Activated naive CD8-positive, alpha-beta T cell treated with anti-CD3 and anti-CD28 coated beads for 36 hours (primary cell): ENCODE results near the gene IFNLR1. TPM values are rescaled to one million over a fixed set of nuclear protein-coding genes. Genes with fewer than 3 reads are reported as not detected.

ENCODE experiments used
- DNase-seq: peaks from one replicate; pipeline ENCODE4 v3.0.0; 2021
- H3K27ac Mint-ChIP-seq: one replicate; pipeline ENCODE4 v1.8.0; 2022; ENCODE audit warnings: mild to moderate bottlenecking, moderate library complexity, mixed read lengths
- H3K27me3 Mint-ChIP-seq: one replicate; pipeline ENCODE4 v1.8.0; 2022; ENCODE audit warnings: mild to moderate bottlenecking, mixed read lengths
- H3K36me3 Mint-ChIP-seq: one replicate; pipeline ENCODE4 v1.8.0; 2021; ENCODE audit warnings: mild to moderate bottlenecking, mixed read lengths
- H3K4me1 Mint-ChIP-seq: one replicate; pipeline ENCODE4 v1.8.0; 2021; ENCODE audit warnings: mixed read lengths
- H3K4me3 Mint-ChIP-seq: one replicate; pipeline ENCODE4 v1.8.0; 2022; ENCODE audit warnings: mild to moderate bottlenecking, moderate library complexity, mixed read lengths
- H3K9me3 Mint-ChIP-seq: one replicate; pipeline ENCODE4 v1.8.0; 2022; ENCODE audit warnings: mixed read lengths
- total RNA-seq, 2 experiments: library from RNA; stranded (reverse); gene quantifications; one replicate each; pipeline ENCODE4 v1.2.3, GENCODE V29; 2021

The IFNLR1 gene
- total RNA-seq, 2 experiments from 2014 or later, result 6.3 to 7.3 TPM

DNA sequence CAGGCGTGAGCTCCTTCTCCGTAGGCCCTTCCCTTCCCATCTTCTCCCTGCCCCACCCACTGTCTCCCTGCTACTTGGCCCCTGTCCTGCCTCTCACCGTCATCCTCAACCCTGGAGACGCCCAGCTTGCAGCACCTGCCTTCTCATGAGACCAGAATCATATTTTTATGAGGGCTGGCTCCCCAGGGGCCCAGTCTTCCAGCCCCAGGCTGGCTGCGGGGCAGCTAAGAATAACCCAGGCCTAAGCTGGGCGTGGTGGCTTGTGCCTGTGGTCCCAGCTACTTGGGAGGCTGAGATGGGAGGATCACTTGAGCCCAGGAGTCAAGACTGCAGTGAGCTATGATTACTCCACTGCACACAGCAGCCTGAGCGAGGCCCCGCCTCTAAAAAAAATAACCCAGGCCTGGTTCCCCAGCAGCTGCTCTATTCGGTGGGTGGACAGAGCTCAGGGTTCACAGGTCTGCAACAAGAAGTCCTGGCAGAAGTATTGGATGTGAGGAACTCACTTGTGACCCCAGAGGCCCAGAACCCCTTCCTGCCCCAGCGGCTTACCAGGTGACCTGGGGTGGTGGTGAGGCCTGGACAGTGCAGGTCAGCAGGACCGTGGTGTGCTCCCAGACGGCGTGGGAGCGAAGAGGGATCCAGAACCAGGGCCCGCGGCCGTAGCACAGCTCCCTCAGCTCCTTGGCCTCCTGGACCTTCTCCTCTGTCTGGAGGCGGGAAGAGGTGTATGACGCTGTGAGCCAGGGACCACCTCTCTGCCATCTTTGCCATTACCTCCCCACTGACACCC is 81.5 kb downstream of the IFNLR1 start:
- no peak for DNase-seq
- Mint-ChIP-seq H3K4me3 (no peak overlapping the region), H3K4me1 (no peaks in the 10 kb centered on the region), H3K9me3 (no peaks in the 10 kb centered on the region), H3K36me3 (no peaks in the 10 kb centered on the region), H3K27ac (no peak overlapping the region), H3K27me3 (no peaks in the 10 kb centered on the region)

DNA sequence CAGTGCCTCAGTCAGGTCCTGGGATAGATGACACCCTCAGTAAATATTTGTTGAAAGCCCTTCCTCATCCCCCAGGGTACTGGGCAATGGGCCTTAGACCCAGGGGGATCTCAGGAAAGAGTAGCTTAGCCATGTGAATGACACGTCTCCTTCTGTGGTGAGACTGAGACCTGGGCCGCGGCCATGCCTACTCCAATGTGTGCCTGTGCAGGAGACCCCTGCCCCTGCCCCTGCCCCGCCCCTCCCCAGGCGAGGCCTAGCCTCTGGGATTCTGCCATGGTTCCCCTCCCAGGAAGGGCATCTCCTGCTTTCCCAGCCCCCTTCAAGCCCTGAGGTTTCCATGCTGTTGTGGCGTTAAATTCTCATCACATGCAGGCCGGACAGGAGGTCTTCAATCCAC is 82.2 kb downstream of the IFNLR1 start:
- Mint-ChIP-seq H3K27me3 (no peaks in the 10 kb centered on the region), H3K4me3 (no peak overlapping the region), H3K4me1 (no peaks in the 10 kb centered on the region), H3K9me3 (no peaks in the 10 kb centered on the region), H3K36me3 (no peaks in the 10 kb centered on the region), H3K27ac (no peak overlapping the region)
- DNase-seq, result no peak

Other genes starting within 250 kb of the IFNLR1 start
- 100 to 1,000 TPM; 162 to 165 TPM for gene PNRC2, start 227.5 kb downstream of the IFNLR1 start, total RNA-seq
- gene SRSF10, start 207.0 kb downstream of the IFNLR1 start, total RNA-seq, result 100 to 1,000 TPM; 229 to 234 TPM
- not detected for gene MYOM3, start 75.2 kb downstream of the IFNLR1 start, total RNA-seq
- gene IL22RA1, start 44.1 kb downstream of the IFNLR1 start, total RNA-seq, result not detected
- gene GRHL3, start 132.1 kb upstream of the IFNLR1 start, total RNA-seq, result not detected
- 1 to 10 TPM; 5.9 to 8.0 TPM for gene STPG1, start 226.5 kb upstream of the IFNLR1 start, total RNA-seq
- gene NIPAL3, start 228.5 kb upstream of the IFNLR1 start, total RNA-seq, result 10 to 100 TPM; 34.7 to 37.2 TPM